GM12891 (cell line): ENCODE results near the gene ATP6V1E1.

Experiments
- DNase-seq: peaks from one replicate; pipeline ENCODE4 v3.0.0; 2011; ENCODE audit warnings: low spot score; ENCODE audit not compliant: insufficient read length
- FAIRE-seq: peaks from 2 replicates; lab custom pipeline; 2011; peaks lifted over from hg19 to GRCh38; lab: Jason Lieb, UNC
- PAX5 ChIP-seq: IDR thresholded peaks from 2 replicates; pipeline ENCODE4 v1.6.1; 2011; ENCODE audit warnings: low read length, moderate library complexity, mild to moderate bottlenecking; ENCODE audit not compliant: insufficient read depth, severe bottlenecking
- POLR2A ChIP-seq: IDR thresholded peaks from 2 replicates; pipeline ENCODE4 v1.6.1; 2011; ENCODE audit warnings: low read depth, low read length, control low read depth
- POLR2AphosphoS5 ChIP-seq: IDR thresholded peaks from 2 replicates; pipeline ENCODE4 v1.6.1; 2011; ENCODE audit warnings: low read depth, low read length, control low read depth
- POU2F2 ChIP-seq: IDR thresholded peaks from 2 replicates; pipeline ENCODE4 v1.6.1; 2011; ENCODE audit warnings: low read depth, mild to moderate bottlenecking, control low read depth, low read length, moderate library complexity
- SPI1 ChIP-seq: IDR thresholded peaks from 2 replicates; pipeline ENCODE4 v1.6.1; 2011; ENCODE audit warnings: low read depth, low read length, control low read depth
- TAF1 ChIP-seq: IDR thresholded peaks from 2 replicates; pipeline ENCODE4 v1.6.1; 2011; ENCODE audit warnings: low read depth, low read length, control low read depth

Gene ATP6V1E1

GRCh38 chr22:17586831-17587440, 41.6 kb downstream of the ATP6V1E1 start:
- TF ChIP-seq SPI1 = no peak
- no peak for TF ChIP-seq POLR2A
- TF ChIP-seq PAX5 = no peak
- TF ChIP-seq TAF1 = no peak
- TF ChIP-seq POU2F2 = no peak
- no peak for TF ChIP-seq POLR2AphosphoS5
- DNase-seq = no peak
- FAIRE-seq = no peak

- no peak for DNase-seq
- TF ChIP-seq PAX5 = no peak
- FAIRE-seq = no peak
Observed at GRCh38 chr22:17583151-17583550, 45.4 kb downstream of the ATP6V1E1 start.

- TF ChIP-seq POLR2AphosphoS5 (no peak), POU2F2 (no peak), PAX5 (no peak), SPI1 (no peak), TAF1 (no peak), POLR2A (no peak)
- DNase-seq (no peak), FAIRE-seq (no peak)
Observed at GRCh38 chr22:17581631-17582030, 46.9 kb downstream of the ATP6V1E1 start.

GRCh38 chr22:17581056-17581455, 47.5 kb downstream of the ATP6V1E1 start:
- DNase-seq (no peak), FAIRE-seq (no peak)
- no peak for TF ChIP-seq TAF1
- no peak for TF ChIP-seq POU2F2
- no peak for TF ChIP-seq POLR2A
- TF ChIP-seq PAX5 = no peak
- no peak for TF ChIP-seq POLR2AphosphoS5
- TF ChIP-seq SPI1 = no peak

GRCh38 chr22:17580441-17581031, 48.0 kb downstream of the ATP6V1E1 start:
- no peak for DNase-seq
- no peak for FAIRE-seq
- TF ChIP-seq SPI1 = no peak
- TF ChIP-seq POU2F2 = no peak
- no peak for TF ChIP-seq POLR2AphosphoS5
- TF ChIP-seq POLR2A = no peak
- no peak for TF ChIP-seq TAF1
- TF ChIP-seq PAX5 = no peak

- DNase-seq (no peak), FAIRE-seq (no peak)
- TF ChIP-seq POLR2A = no peak
- TF ChIP-seq PAX5 = no peak
- no peak for TF ChIP-seq TAF1
- TF ChIP-seq POLR2AphosphoS5 = no peak
- no peak for TF ChIP-seq SPI1
- no peak for TF ChIP-seq POU2F2
Observed at GRCh38 chr22:17579535-17579981, 49.0 kb downstream of the ATP6V1E1 start.

- FAIRE-seq (no peak), DNase-seq (no peak)
- TF ChIP-seq SPI1 = no peak
- no peak for TF ChIP-seq POU2F2
- TF ChIP-seq POLR2AphosphoS5 = no peak
- TF ChIP-seq POLR2A = no peak
- TF ChIP-seq PAX5 = no peak
- no peak for TF ChIP-seq TAF1
Observed at GRCh38 chr22:17578136-17578754, 50.3 kb downstream of the ATP6V1E1 start.

- DNase-seq = no peak
- peak; percentile 45 for FAIRE-seq
- TF ChIP-seq TAF1 (no peak), POLR2AphosphoS5 (no peak), POLR2A (no peak), PAX5 (no peak), POU2F2 (no peak), SPI1 (no peak)
Observed at GRCh38 chr22:17576470-17576869, 52.1 kb downstream of the ATP6V1E1 start.

GRCh38 chr22:17575681-17576080, 52.9 kb downstream of the ATP6V1E1 start:
- FAIRE-seq (no peak), DNase-seq (no peak)
- no peak for TF ChIP-seq SPI1

- no peak for DNase-seq
- FAIRE-seq = no peak
- TF ChIP-seq PAX5 (no peak), POLR2A (no peak), TAF1 (no peak), POU2F2 (no peak)
Observed at GRCh38 chr22:17575151-17575550, 53.4 kb downstream of the ATP6V1E1 start.
